B cell (primary cell): ENCODE data around the gene THSD7B. TPM values are rescaled to one million over a fixed set of nuclear protein-coding genes. Genes with fewer than 3 reads are reported as not detected.

Source experiments
- ATAC-seq: fragments of 200-7000 bp; cut with Tn5 transposase; one replicate; pipeline ENCODE4 v1.10.0; 2021; ENCODE audit warnings: low read depth, mild to moderate bottlenecking, moderate number of reproducible peaks, moderate library complexity
- CTCF ChIA-PET: fragments of 350-600 bp; sonication (Branson Sonifier 250); formaldehyde crosslinking; loops from one replicate; lab custom pipeline; 2021; ENCODE audit warnings: antibody characterized with exemption, inconsistent platforms; lab: Charles Lee
- POLR2A ChIA-PET: fragments of 350-600 bp; sonication (Branson Sonifier 250); formaldehyde crosslinking; loops from one replicate; lab custom pipeline; 2021; ENCODE audit warnings: antibody characterized with exemption; lab: Charles Lee
- DNase-seq: peaks from one replicate; pipeline ENCODE4 v3.0.0; 2013
- H2AFZ ChIP-seq: 2 replicates; pipeline ENCODE4 v1.6.1; 2012; ENCODE audit warnings: mild to moderate bottlenecking, low read depth, low read length; ENCODE audit not compliant: insufficient read depth, poor library complexity, severe bottlenecking
- H3K27ac ChIP-seq, 2 donors: 1 replicate in 1 of 2; 2 replicates in 1 of 2; pipeline ENCODE4 v1.5.1; 2012 to 2013; ENCODE audit warnings: low read length in 2 of 2, mild to moderate bottlenecking in 2 of 2, moderate library complexity in 1 of 2
- H3K27me3 ChIP-seq, 4 experiments: fragments of 200-600 bp in 1 of 4; sonication (generic) in 1 of 4; replicated peaks in 1 of 4; 1 replicate in 2 of 4; 2 replicates in 2 of 4; pipeline versions ENCODE4 v1.6.1 to v1.7.0; 2013 to 2016; ENCODE audit warnings: low read length in 3 of 4, mild to moderate bottlenecking in 2 of 4, mixed read lengths in 1 of 4, moderate library complexity in 1 of 4; ENCODE audit not compliant: insufficient read depth in 4 of 4, control insufficient read depth in 3 of 4; ENCODE audit errors: control extremely low read depth in 1 of 4
- H3K36me3 ChIP-seq, 2 experiments: replicated peaks in 1 of 2; 1 replicate in 1 of 2; 2 replicates in 1 of 2; pipeline versions ENCODE4 v1.6.1 to v1.7.1; 2013; ENCODE audit warnings: low read length in 1 of 2; ENCODE audit not compliant: insufficient read depth in 2 of 2, control insufficient read depth in 1 of 2; ENCODE audit errors: control extremely low read depth in 1 of 2, extremely low read depth in 1 of 2
- H3K4me1 ChIP-seq, 2 donors: fragments of 200-600 bp in 1 of 2; sonication (generic) in 1 of 2; 1 replicate in 1 of 2; 2 replicates in 1 of 2; pipeline versions ENCODE4 v1.5.1 to v1.6.1; 2013 to 2017; ENCODE audit warnings: low read length in 2 of 2; ENCODE audit not compliant: control insufficient read depth in 2 of 2, insufficient read depth in 2 of 2
- H3K4me2 ChIP-seq: replicated peaks from 2 replicates; pipeline ENCODE3; 2012; ENCODE audit warnings: mild to moderate bottlenecking, low read depth, low read length; ENCODE audit not compliant: poor library complexity, severe bottlenecking
- H3K4me3 ChIP-seq, 5 experiments: fragments of 200-600 bp in 1 of 5; sonication (generic) in 1 of 5; 1 replicate in 3 of 5; 2 replicates in 2 of 5; pipeline versions ENCODE4 v1.5.1 to v1.7.0; 2011 to 2016; ENCODE audit warnings: low read length in 4 of 5, mild to moderate bottlenecking in 4 of 5, low read depth in 2 of 5, control low read depth in 1 of 5, moderate library complexity in 1 of 5; ENCODE audit not compliant: insufficient read depth in 1 of 5; ENCODE audit errors: control extremely low read depth in 1 of 5, extremely low read depth in 1 of 5
- H3K79me2 ChIP-seq: fragments of 200-600 bp; sonication (generic); one replicate; pipeline ENCODE4 v1.6.0; 2016; ENCODE audit warnings: low read length; ENCODE audit not compliant: control insufficient read depth, insufficient read depth
- H3K9ac ChIP-seq: fragments of 200-600 bp; sonication (generic); 2 replicates; pipeline ENCODE4 v1.6.1; 2017; ENCODE audit warnings: mild to moderate bottlenecking, low read length, moderate library complexity
- H3K9me3 ChIP-seq, 3 donors: one replicate each; pipeline versions ENCODE4 v1.6.1 to v1.7.1; 2013; ENCODE audit warnings: low read length in 2 of 3; ENCODE audit not compliant: control insufficient read depth in 2 of 3, insufficient read depth in 1 of 3; ENCODE audit errors: control extremely low read depth in 1 of 3
- H4K20me1 ChIP-seq: 2 replicates; pipeline ENCODE4 v1.6.0; 2012; ENCODE audit warnings: mild to moderate bottlenecking, low read length; ENCODE audit not compliant: insufficient read depth, control insufficient read depth, poor library complexity, severe bottlenecking
- H3K27ac Mint-ChIP-seq: one replicate; pipeline ENCODE4 v1.8.0; 2021; ENCODE audit warnings: mixed read lengths
- H3K27me3 Mint-ChIP-seq: one replicate; pipeline ENCODE4 v1.8.0; 2021; ENCODE audit warnings: mixed read lengths
- H3K4me1 Mint-ChIP-seq: one replicate; pipeline ENCODE4 v1.8.0; 2021; ENCODE audit warnings: mixed read lengths
- H3K4me3 Mint-ChIP-seq: one replicate; pipeline ENCODE4 v1.8.0; 2021; ENCODE audit warnings: mixed read lengths
- H3K9me3 Mint-ChIP-seq: one replicate; pipeline ENCODE4 v1.8.0; 2022; ENCODE audit warnings: mixed read lengths; ENCODE audit not compliant: insufficient read depth
- CTCF ChIP-seq: fragments of 200-600 bp; IDR thresholded peaks from one replicate; pipeline ENCODE4 v1.8.0; 2022; ENCODE audit warnings: antibody characterized with exemption, mild to moderate bottlenecking
- EZH2 ChIP-seq: IDR thresholded peaks from 2 replicates; pipeline ENCODE4 v1.6.1; 2012; ENCODE audit warnings: borderline replicate concordance, low read depth, mild to moderate bottlenecking, moderate library complexity, low read length; ENCODE audit not compliant: insufficient read depth, poor library complexity, severe bottlenecking
- WGBS: methylation state at CpG from one replicate; pipeline ENCODE4 v1.1.5; 2013; ENCODE audit warnings: missing lambda C conversion rate; ENCODE audit not compliant: insufficient coverage; 5-methylcytosine and 5-hydroxymethylcytosine counted together
- intact Hi-C: fragments of 100-400 bp; cut with micrococcal nuclease; formaldehyde crosslinking; loops from one replicate; pipeline ENCODE4 v1.10.0; 2022
- polyA plus RNA-seq: library from polyadenylated mRNA; depleted of rRNA; stranded (reverse); fragments of >200 nt; gene quantifications from 2 replicates; pipeline ENCODE4 v1.2.3, GENCODE V29; 2012
- total RNA-seq, 2 donors: library from RNA; stranded (reverse); fragments of 120-200 nt in 1 of 2; gene quantifications; 1 replicate in 1 of 2; 2 replicates in 1 of 2; pipeline versions ENCODE4 v1.2.3 to v1.2.4, GENCODE V29; 2013 to 2022

Gene THSD7B
- total and polyA plus RNA-seq, 2 donors (not counting 1 experiment from before 2014, with no cell fraction given), result 0.76 TPM; not detected in 1

GRCh38 chr2:137138263-137138662 lies 372.9 kb downstream of the THSD7B start:
- CTCF ChIA-PET, result no interaction called here
- Histone ChIP-seq H3K9ac (no peak overlapping the region), H3K9me3 (peaks cover 0 to 1% (median 0%) of the 10 kb centered on the region in 3 donors), H2AFZ (no peak overlapping the region), H3K36me3 (no peaks in the 10 kb centered on the region), H3K4me1 (no peaks in the 10 kb centered on the region), H4K20me1 (no peaks in the 10 kb centered on the region), H3K27ac (no peak overlapping the region), H3K79me2 (no peaks in the 10 kb centered on the region), H3K4me2 (no peak overlapping the region), H3K27me3 (no peaks in the 10 kb centered on the region), H3K4me3 (no peak overlapping the region)
- POLR2A ChIA-PET, result no interaction called here
- DNase-seq (no peak), ATAC-seq (no peak)
- TF ChIP-seq EZH2 (no peak), CTCF (no peak)
- intact Hi-C loops, result no loop called here
- H3K27me3 Mint-ChIP-seq, result no peaks in the 10 kb centered on the region
- peaks cover 2% of the 10 kb centered on the region for H3K9me3 Mint-ChIP-seq
- no peak overlapping the region for H3K27ac Mint-ChIP-seq
- no peak overlapping the region for H3K4me3 Mint-ChIP-seq
- no peaks in the 10 kb centered on the region for H3K4me1 Mint-ChIP-seq

- Mint-ChIP-seq H3K4me3 (no peak overlapping the region), H3K9me3 (no peaks in the 10 kb centered on the region), H3K27ac (no peak overlapping the region), H3K27me3 (no peaks in the 10 kb centered on the region), H3K4me1 (no peaks in the 10 kb centered on the region)
- Histone ChIP-seq H3K9ac (no peak overlapping the region), H3K4me3 (no peak overlapping the region), H3K9me3 (no peaks in the 10 kb centered on the region), H3K4me2 (no peak overlapping the region), H3K27me3 (no peaks in the 10 kb centered on the region), H3K79me2 (no peaks in the 10 kb centered on the region), H3K4me1 (no peaks in the 10 kb centered on the region), H4K20me1 (no peaks in the 10 kb centered on the region), H3K36me3 (no peaks in the 10 kb centered on the region), H3K27ac (no peak overlapping the region), H2AFZ (no peak overlapping the region)
- intact Hi-C loops, result no loop called here
- DNase-seq, result no peak
- 83% methylated on average over 1 of the region's 2 CpGs for WGBS
- CTCF ChIA-PET, result no interaction called here
- no peak for ATAC-seq
- POLR2A ChIA-PET, result no interaction called here
- TF ChIP-seq EZH2 (no peak), CTCF (no peak)
Observed at GRCh38 chr2:137151731-137152130, 386.4 kb downstream of the THSD7B start.
